CD4-positive, alpha-beta T cell treated with Interleukin-4 for 1 hour (primary cell): Measurements from ENCODE around the gene LYPD8.
"Not testable (repeated sequence)": the region's sequence is repeated elsewhere in the genome, so short reads cannot be mapped to it uniquely, and the experiment has no call there.

Experiments used
- DNase-seq, 2 donors: peaks; one replicate each; pipeline ENCODE4 v3.0.0-alpha.2; 2020 to 2022

The LYPD8 gene, protein sequence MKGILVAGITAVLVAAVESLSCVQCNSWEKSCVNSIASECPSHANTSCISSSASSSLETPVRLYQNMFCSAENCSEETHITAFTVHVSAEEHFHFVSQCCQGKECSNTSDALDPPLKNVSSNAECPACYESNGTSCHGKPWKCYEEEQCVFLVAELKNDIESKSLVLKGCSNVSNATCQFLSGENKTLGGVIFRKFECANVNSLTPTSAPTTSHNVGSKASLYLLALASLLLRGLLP

DNA sequence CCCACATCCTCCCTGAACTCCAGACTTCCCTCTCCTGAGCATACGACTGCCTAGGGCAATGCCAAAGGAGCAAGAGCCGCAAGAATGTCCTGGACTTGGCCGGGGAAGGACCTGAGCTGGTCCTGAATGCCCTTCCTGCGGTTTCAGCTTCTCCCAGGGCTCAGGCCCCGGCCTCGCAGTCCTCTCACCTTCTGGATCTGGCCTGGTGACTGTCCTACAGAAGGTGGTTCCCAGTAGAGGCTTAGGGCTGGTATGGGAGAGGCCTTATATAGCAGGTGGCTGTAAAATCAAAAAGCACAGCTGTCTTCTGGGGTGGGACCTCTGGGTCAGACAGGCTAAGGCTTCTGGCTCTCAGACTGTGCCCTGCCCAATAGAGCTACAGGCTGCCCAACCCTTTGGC lies at the start of gene LYPD8:
TSS of gene LYPD8 (minus strand) at position 243 of the 400 bp plus-strand sequence. CDS start 4,678 bp downstream, outside the sequence.
- DNase-seq, result no peak

- DNase-seq, result peak; percentile 13 to 51
Observed at GRCh38 chr1:248804771-248805681, 49.5 kb upstream of the LYPD8 start.

DNA sequence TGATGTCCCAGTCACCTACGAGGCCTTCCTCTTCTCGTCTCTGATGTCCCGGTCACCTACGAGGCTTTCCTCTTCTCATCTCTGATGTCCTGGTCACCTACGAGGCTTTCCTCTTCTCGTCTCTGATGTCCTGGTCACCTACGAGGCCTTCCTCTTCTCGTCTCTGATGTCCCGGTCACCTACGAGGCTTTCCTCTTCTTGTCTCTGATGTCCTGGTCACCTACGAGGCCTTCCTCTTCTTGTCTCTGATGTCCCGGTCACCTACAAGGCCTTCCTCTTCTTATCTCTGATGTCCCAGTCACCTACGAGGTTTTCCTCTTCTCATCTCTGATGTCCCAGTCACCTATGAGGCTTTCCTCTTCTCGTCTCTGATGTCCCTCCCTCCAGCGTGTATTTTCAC lies 47.9 kb upstream of the LYPD8 start:
- not testable (repeated sequence) for DNase-seq

- no peak for DNase-seq
Observed at GRCh38 chr1:248802454-248802853, 46.9 kb upstream of the LYPD8 start.

- DNase-seq, result no peak
Observed at GRCh38 chr1:248800459-248800858, 44.9 kb upstream of the LYPD8 start.

DNA sequence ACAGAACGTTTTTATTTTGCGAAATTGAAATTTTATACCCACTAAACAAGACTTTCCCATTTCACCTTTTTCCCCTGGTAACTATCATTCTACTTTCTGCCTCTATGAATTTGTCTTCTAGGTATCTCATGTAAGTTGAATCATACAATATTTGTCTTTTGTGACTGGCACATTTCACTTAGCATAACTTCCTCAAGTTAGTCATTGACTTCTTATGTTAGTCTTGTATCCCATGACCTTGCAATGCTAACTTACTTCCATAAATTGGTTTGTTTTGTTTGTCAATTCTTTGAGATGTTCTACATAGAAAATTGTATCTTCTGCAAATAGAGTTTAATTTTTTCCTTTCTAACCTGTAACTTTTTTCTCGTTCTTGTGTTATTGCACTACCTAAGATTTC lies 43.2 kb upstream of the LYPD8 start:
- no peak for DNase-seq

DNA sequence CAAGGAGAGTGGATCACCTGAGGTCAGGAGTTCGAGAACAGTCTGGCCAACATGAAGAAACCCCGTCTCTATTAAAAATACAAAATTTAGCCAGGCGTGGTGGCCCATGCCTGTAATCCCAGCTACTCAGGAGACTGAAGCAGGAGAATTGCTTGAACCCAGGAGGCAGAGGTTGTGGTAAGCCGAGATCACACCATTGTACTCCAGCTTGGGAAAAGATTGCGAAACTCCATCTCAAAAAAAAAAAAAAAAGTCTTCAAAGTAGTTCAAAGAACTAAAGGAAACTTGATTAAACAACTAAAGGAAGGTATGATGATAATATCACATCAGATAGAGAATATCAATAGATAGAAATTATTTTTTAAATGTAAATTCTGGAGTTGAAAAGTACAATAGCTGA lies 39.1 kb upstream of the LYPD8 start:
- DNase-seq, result not testable (repeated sequence)

GRCh38 chr1:248793592-248793991 lies 38.0 kb upstream of the LYPD8 start:
- DNase-seq, result no peak

DNA sequence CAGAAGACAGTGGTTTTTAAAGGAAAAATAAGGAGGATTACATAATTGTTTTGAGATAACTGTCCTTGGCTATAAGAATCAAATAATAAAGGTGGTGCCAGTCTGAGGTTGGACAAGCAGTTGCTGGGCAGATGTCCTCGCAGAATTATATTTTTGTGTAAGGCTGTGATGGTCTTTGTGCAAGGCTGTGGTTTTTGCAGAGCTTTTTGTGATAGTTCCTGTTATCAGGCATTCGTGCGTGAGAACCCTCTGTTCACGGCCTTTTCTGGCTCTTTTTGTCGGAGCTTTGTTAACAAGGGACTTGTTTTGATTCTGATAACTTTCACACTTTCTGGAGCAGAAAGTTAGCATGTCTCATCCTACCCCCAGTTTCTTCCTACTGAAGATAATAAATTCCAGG lies 36.8 kb upstream of the LYPD8 start:
- DNase-seq, result no peak

- no peak for DNase-seq
Observed at GRCh38 chr1:248791010-248791409, 35.5 kb upstream of the LYPD8 start.

DNA sequence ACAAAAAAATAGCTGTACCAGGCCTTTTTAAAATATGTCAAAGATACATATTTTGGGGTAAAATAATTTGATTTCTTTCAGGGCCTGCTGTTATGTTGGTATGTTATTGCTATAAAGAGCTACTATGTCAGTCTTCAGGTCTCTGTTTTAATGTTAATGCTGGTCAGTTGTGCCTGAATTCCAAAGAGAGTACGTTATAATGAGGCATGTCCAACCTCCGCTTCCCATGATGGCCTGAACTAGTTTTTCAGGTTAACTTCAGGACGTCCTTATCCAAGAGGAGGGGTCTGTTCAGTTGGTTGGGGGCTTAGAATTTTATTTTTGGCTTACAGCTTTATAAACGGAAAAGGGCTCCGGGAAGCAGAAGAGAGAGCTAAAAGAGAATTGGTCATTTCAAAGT lies 34.9 kb upstream of the LYPD8 start:
- DNase-seq, result no peak

GRCh38 chr1:248789337-248789736 lies 33.8 kb upstream of the LYPD8 start:
- not testable (repeated sequence) for DNase-seq

DNA sequence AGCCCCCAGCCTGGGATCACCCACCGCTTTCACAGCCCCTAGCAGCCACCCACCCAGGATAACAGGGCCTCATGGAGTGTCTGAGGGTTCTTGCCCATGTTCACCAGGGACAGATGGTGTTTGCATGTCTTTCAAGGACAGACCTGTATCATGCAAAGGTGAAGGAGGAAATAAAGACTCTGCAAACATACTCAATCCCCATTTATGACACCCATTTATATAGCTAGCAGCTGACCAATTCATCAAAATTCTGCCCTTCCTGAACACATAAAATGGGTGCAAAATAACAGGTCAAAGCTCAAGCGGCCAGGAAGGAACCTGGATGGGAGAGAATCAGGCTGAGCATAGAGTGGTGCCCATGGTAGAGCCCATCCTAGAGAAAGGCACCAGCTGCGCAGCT lies 32.8 kb upstream of the LYPD8 start:
- no peak for DNase-seq

- no peak for DNase-seq
Observed at GRCh38 chr1:248787430-248787829, 31.9 kb upstream of the LYPD8 start.

DNA sequence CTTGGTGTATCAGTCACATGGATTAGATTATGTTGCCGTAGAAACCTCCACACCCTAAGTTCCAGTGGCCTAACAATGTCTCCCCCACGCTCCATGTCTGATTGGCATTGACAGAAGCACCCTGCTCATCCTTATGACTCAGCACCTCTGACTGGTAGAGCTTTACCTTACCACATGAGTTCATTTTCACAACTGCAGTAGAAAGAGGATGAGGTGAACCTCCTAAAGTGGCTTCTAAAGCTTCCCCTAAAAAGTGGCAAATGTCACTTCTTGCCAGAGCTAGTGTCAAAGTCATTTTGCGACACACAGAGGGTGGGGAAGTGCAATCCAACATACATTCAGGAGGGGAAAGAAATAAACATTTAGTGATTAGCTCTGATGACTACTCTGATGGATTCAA lies 30.6 kb upstream of the LYPD8 start:
- peak in 1 of 2 donors; percentile 21 for DNase-seq

DNA sequence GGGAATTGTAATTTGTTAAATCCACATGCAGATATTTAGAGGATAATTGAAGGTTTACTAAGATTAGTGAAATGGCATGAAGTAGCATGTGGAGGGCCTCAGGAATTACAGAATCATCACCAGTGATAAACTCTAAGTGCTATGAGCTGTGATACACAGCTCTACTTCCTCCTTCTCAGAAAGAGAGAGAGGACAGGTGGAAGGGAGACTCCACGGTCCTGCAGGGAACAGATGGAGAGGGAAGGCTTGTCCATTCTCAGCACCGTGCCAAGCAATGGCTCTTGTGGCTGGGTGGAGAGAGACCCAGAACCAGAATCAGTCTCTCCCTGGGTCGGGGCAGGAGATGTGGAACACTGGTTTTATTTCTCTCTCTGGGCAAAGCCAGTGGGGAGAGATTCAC lies 27.8 kb upstream of the LYPD8 start:
- no peak for DNase-seq

DNA sequence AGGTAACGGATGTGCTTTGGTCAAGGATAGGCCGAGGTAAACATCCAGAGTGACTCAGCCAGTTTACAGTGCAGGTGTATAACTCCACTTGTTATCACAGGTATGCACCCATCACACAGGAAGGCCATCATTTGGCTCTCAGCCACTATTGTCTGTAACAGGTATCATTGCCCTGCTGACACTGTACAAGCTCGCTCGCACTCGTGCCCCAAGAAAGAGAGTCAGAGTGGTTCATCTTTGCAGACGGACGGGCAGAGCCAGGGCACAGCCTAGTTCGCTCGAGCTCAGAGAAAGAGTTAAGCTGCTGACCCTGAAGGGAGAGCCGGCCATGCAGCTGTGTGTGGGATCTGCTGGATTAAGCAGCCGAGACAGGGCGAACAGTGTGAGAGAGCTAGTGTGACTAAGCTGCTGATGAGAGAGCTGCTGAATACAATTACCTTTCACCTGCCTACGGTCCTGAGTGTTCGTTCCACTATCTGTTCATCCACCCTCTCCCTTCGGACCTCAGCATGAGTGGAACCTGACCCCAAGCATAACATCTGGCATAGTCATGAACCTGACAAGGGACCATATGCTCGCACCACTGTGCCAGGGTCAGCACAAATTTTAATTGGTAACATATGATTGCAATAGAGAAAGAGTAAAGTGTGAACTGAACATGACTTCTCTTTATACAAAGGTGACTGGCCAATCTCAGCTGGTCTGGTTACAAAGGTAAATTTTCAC lies 27.0 kb upstream of the LYPD8 start:
- DNase-seq, result no peak

- DNase-seq, result no peak
Observed at GRCh38 chr1:248779350-248779749, 23.8 kb upstream of the LYPD8 start.

DNA sequence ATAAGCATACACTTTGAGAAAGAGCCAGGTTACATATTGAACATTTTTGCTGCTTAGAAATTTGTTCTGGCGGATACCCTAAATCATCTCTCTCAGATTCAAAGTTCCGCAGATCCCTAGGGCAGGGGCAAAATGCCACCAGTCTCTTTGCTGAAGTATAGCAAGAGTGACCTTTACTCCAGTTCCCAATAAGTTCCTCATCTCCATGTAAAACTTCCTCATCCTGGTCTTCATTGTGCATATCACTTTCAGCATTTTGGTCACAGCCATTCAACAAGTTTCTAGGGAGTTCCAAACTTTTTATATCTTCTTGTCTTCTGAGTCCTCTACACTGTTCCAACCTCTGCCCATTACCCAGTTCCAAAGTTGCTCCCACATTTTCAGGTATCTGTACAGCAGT lies 23.3 kb upstream of the LYPD8 start:
- DNase-seq, result no peak

DNA sequence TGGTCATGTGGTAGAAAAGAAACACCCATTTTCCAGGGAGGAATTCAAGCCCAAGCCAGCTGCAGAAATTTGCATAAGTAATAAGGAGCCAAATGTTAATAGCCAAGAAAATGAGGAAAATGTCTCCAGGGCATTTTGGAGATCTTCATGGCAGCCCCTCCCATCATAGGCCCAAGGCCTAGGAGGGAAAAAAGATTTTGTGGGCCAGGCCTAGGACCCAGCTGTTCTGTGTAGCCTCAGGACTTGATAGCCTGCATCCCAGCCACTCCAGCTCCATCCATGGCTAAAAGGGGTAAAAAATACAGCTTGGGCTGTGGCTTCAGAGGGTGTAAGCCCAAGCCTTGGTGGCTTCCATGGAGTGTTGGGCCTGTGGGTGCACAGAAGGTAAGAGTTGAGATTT lies 21.4 kb upstream of the LYPD8 start:
- DNase-seq, result no peak

DNA sequence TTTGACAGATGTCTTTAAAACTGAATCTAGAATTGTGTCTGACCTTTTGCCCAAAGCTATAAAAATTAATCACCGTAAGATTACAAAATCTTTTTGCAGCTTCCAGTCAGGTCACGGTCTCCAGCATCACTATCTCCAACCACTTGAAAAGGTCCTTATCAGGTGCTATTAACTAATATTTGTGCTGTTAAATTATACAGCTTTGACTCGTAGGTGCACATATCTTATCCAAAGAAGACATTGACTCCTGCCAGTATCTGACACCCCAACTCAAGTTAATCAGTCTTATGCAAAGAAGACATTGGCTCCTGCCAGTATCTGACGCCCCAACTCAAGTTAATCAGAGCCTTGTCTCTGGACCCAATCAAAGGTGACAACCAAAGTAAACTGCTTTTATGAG lies 19.9 kb upstream of the LYPD8 start:
- no peak for DNase-seq

GRCh38 chr1:248759644-248760043 lies 4.1 kb upstream of the LYPD8 start:
- DNase-seq, result no peak

DNA sequence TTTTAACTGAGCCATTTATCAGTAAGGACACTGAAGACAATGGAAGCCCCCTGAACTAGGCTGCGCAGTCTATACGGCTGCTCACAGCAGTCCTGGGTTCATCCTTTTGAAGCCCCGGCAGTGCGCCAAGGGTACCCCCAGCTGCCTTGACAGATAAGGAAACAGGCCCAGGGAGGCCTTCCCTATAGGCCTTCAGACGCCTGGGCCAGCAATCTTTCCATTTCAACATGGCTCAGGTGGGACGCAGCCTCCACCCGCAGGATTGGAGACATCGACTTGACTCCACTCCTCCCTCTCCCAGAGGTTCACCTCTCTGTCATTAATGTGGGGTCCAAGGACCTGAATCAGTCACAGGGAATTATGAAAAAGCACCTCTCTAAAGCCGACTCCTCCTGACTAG lies 2.8 kb upstream of the LYPD8 start:
- DNase-seq, result no peak

GRCh38 chr1:248757784-248758195 lies 2.2 kb upstream of the LYPD8 start:
- no peak for DNase-seq
